HepG2 (cell line): ENCODE data around the gene EHBP1. TPM values are rescaled to one million over a fixed set of nuclear protein-coding genes. Genes with fewer than 3 reads are reported as not detected.

Source experiments
- ATAC-seq: fragments of 200-7000 bp; cut with Tn5 transposase; 3 replicates; pipeline ENCODE4 v1.9.1; 2020; ENCODE audit warnings: mild to moderate bottlenecking, moderate library complexity
- BruUV-seq: library from RNA; stranded (reverse); fragments of 400-500 nt; replicated peaks from 2 replicates; lab custom pipeline; 2021; lab: Mats Ljungman, UMichigan
- CTCF ChIA-PET: fragments of 300-600 bp; formaldehyde crosslinking; extraction: SDS; loops from one replicate; lab custom pipeline; 2021; ENCODE audit warnings: low total read pairs, inconsistent platforms, low intra/inter-chr PET ratio; lab: Yijun Ruan, JAX
- POLR2A ChIA-PET: fragments of 350-600 bp; sonication (Branson Sonifier 250); formaldehyde crosslinking; loops from one replicate; lab custom pipeline; 2020; ENCODE audit warnings: antibody characterized with exemption, inconsistent platforms; lab: Yijun Ruan, JAX
- DNase-seq: peaks from one replicate; pipeline ENCODE4 v3.0.0-alpha.2; 2015; ENCODE audit warnings: low spot score
- FAIRE-seq: peaks from 3 replicates; lab custom pipeline; 2011; peaks lifted over from hg19 to GRCh38; lab: Jason Lieb, UNC
- H2AFZ ChIP-seq: one replicate; pipeline ENCODE4 v1.6.1; 2011; ENCODE audit warnings: low read length, inconsistent platforms
- H3K27ac ChIP-seq: fragments of 300-600 bp; 3 replicates; pipeline ENCODE4 v1.8.0; 2011; ENCODE audit warnings: mixed run types, mild to moderate bottlenecking, mixed read lengths, low read length, inconsistent platforms; ENCODE audit not compliant: insufficient read depth; ENCODE audit errors: extremely low read length
- H3K27me3 ChIP-seq, 2 experiments: fragments of 200-600 bp in 1 of 2; 2 replicates in 1 of 2; 3 replicates in 1 of 2; pipeline versions ENCODE4 v1.6.0 to v1.8.0; 2011; ENCODE audit warnings: low read length in 2 of 2, mild to moderate bottlenecking in 2 of 2, moderate library complexity in 2 of 2, inconsistent platforms in 1 of 2; ENCODE audit not compliant: insufficient read depth in 2 of 2, control insufficient read depth in 1 of 2
- H3K36me3 ChIP-seq, 2 experiments: fragments of 200-600 bp in 1 of 2; replicated peaks in 1 of 2; 2 replicates in 1 of 2; 3 replicates in 1 of 2; pipeline versions ENCODE4 v1.5.1 to v1.8.0; 2011; ENCODE audit warnings: low read length in 2 of 2, inconsistent platforms in 1 of 2; ENCODE audit not compliant: insufficient read depth in 2 of 2, control insufficient read depth in 1 of 2
- H3K4me1 ChIP-seq: 2 replicates; pipeline ENCODE4 v1.5.1; 2012; ENCODE audit warnings: low read length, inconsistent platforms; ENCODE audit not compliant: insufficient read depth
- H3K4me2 ChIP-seq: 2 replicates; pipeline ENCODE4 v1.6.0; 2011; ENCODE audit warnings: low read depth, low read length, inconsistent platforms
- H3K4me3 ChIP-seq, 3 experiments: fragments of 200-600 bp in 1 of 3; sonication (generic), shearing (Covaris generic) in 1 of 3; replicated peaks in 1 of 3; 2 replicates each; pipeline ENCODE4 v1.5.1; 2011 to 2016; ENCODE audit warnings: low read length in 3 of 3, inconsistent platforms in 2 of 3, low read depth in 2 of 3, mild to moderate bottlenecking in 2 of 3, control low read depth in 1 of 3, mixed read lengths in 1 of 3; ENCODE audit not compliant: insufficient read depth in 1 of 3
- H3K79me2 ChIP-seq: one replicate; pipeline ENCODE4 v1.6.1; 2011; ENCODE audit warnings: low read length, inconsistent platforms; ENCODE audit not compliant: insufficient read depth
- H3K9ac ChIP-seq: 2 replicates; pipeline ENCODE4 v1.6.0; 2011; ENCODE audit warnings: mild to moderate bottlenecking, low read depth, low read length, inconsistent platforms; ENCODE audit not compliant: insufficient read depth
- H3K9me3 ChIP-seq: 2 replicates; pipeline ENCODE4 v1.5.1; 2012; ENCODE audit warnings: mild to moderate bottlenecking, low read length
- H4K20me1 ChIP-seq: 2 replicates; pipeline ENCODE4 v1.6.0; 2011; ENCODE audit warnings: inconsistent platforms, mild to moderate bottlenecking, low read length, moderate library complexity; ENCODE audit not compliant: insufficient read depth
- CEBPB ChIP-seq: IDR thresholded peaks from 2 replicates; pipeline ENCODE4 v1.6.1; 2011; ENCODE audit warnings: low read depth, low read length, improper control_type of control experiment, borderline replicate concordance
- CEBPG ChIP-seq: IDR thresholded peaks from 2 replicates; pipeline ENCODE4 v1.6.1; 2016
- MBD4 ChIP-seq: IDR thresholded peaks from 2 replicates; pipeline ENCODE4 v1.6.1; 2012; ENCODE audit warnings: low read length, inconsistent platforms, borderline replicate concordance
- PHF20 ChIP-seq: sonication (generic); formaldehyde crosslinking; IDR thresholded peaks from 2 replicates; pipeline ENCODE4 v1.5.0; 2020; ENCODE audit warnings: mild to moderate bottlenecking, missing genetic modification reagents
- RBM22 ChIP-seq: fragments of 200-400 bp; formaldehyde crosslinking; optimal IDR thresholded peaks from 2 replicates; pipeline ENCODE3; 2017; ENCODE audit warnings: mild to moderate bottlenecking, low read length, moderate library complexity
- SNAPC2 ChIP-seq: sonication (generic); formaldehyde crosslinking; IDR thresholded peaks from 2 replicates; pipeline ENCODE4 v1.8.1; 2022; ENCODE audit warnings: mild to moderate bottlenecking, missing genetic modification reagents
- SRF ChIP-seq: IDR thresholded peaks from 2 replicates; pipeline ENCODE4 v1.6.1; 2011; ENCODE audit warnings: mild to moderate bottlenecking, low read depth, low read length, moderate library complexity
- WGBS: methylation state at CpG from one replicate; pipeline ENCODE4 v1.1.6; 2017; ENCODE audit warnings: low lambda C conversion rate; 5-methylcytosine and 5-hydroxymethylcytosine counted together
- in situ Hi-C: cut with HindIII; loops from 2 replicates; pipeline ENCODE4 v1.10.0; 2017; ENCODE audit warnings: low pct_unique_long_range_greater_than_20kb; ENCODE audit not compliant: extremely low pct_ligation_motif_present
- intact Hi-C: fragments of 100-400 bp; cut with micrococcal nuclease; formaldehyde crosslinking; loops from one replicate; pipeline ENCODE4 v1.10.0; 2022; ENCODE audit not compliant: unreplicated experiment
- polyA plus RNA-seq, 8 experiments: library from polyadenylated mRNA; depleted of rRNA in 3 of 8; stranded (reverse) in 7 of 8; unstranded in 1 of 8; fragments of >200 nt; fragmentation: Illumina TruSeq in 4 of 8; extraction: Trizol in 4 of 8; gene quantifications; 2 replicates each; pipeline versions ENCODE4 v1.2.1 to v1.2.3, GENCODE V29; 2011 to 2016; ENCODE audit warnings: low read depth in 4 of 8, missing spikeins in 1 of 8, mixed read lengths in 1 of 8; ENCODE audit not compliant: insufficient read depth in 1 of 8
- total RNA-seq, 5 experiments: library from RNA; depleted of rRNA; stranded (reverse); fragments of >200 nt; fragmentation: Illumina TruSeq; extraction: Trizol; gene quantifications; 2 replicates each; pipeline ENCODE4 v1.2.3, GENCODE V29; 2016; ENCODE audit warnings: low read depth in 1 of 5
- TF ChIP-seq, protein P1 (sequence below): sonication (generic); formaldehyde crosslinking; IDR thresholded peaks from 2 replicates; pipeline ENCODE4 v1.9.0; 2021; ENCODE audit warnings: missing genetic modification reagents, borderline replicate concordance
- TF ChIP-seq, protein P2 (sequence below), 2 experiments: fragments of 450-650 bp in 1 of 2; sonication (generic) in 1 of 2; formaldehyde crosslinking; IDR thresholded peaks; 2 replicates each; pipeline versions ENCODE4 v1.5.0 to v1.8.0; 2020 to 2022; ENCODE audit warnings: mild to moderate bottlenecking in 1 of 2, missing genetic modification reagents in 1 of 2

Gene EHBP1
- total and polyA plus RNA-seq, 2 of the 13 experiments (the other 11 are each of a cell fraction or from before 2014, with no cell fraction given) = 93.5 to 146 TPM

DNA sequence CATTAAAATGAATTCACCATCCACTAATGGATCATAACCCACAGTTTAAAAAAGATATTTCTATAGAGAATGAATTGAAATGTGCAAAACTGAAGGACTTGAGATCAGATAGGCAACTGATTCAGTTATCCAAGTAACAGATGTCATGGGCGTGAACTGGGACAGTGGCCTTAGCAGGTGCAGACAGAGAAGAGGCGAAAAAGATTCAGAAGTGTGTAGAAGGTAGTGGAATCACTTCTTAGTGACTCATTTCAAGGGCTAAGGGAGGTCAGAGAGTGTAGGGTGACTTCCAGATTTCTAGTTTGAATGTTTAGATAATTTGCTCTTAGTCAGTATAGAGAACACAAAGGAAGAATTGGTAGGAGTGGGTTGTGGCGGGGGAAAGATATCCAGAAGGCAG, 79.7 kb downstream of the EHBP1 start:
- peaks cover 44% of the 10 kb centered on the region for H4K20me1 ChIP-seq
- no peak overlapping the region for H3K4me2 ChIP-seq
- H3K4me1 ChIP-seq = peaks cover 47% of the 10 kb centered on the region
- H3K27ac ChIP-seq = no peak overlapping the region
- BruUV-seq = no TSS peak
- in situ Hi-C loops = no loop called here
- DNase-seq (no peak), FAIRE-seq (no peak), ATAC-seq (no peak)
- POLR2A ChIA-PET = no interaction called here
- no peak overlapping the region for H3K4me3 ChIP-seq
- H3K79me2 ChIP-seq = peaks cover 88% of the 10 kb centered on the region
- peaks cover 24% of the 10 kb centered on the region for H3K9me3 ChIP-seq
- intact Hi-C loops = loop anchor here (10.0 kb wide), 1 partner anchor 520 kb away; no protein-coding TSS in a partner anchor
- CTCF ChIA-PET = no interaction called here
- peaks cover 21 to 54% of the 10 kb centered on the region in 2 experiments for H3K36me3 ChIP-seq
- H3K9ac ChIP-seq = no peak overlapping the region
- no peak overlapping the region for H2AFZ ChIP-seq
- over 99% methylated on average over 3 of the region's 3 CpGs for WGBS
- TF ChIP-seq RBM22 = peak; percentile 53
- TF ChIP-seq, protein P1, sequence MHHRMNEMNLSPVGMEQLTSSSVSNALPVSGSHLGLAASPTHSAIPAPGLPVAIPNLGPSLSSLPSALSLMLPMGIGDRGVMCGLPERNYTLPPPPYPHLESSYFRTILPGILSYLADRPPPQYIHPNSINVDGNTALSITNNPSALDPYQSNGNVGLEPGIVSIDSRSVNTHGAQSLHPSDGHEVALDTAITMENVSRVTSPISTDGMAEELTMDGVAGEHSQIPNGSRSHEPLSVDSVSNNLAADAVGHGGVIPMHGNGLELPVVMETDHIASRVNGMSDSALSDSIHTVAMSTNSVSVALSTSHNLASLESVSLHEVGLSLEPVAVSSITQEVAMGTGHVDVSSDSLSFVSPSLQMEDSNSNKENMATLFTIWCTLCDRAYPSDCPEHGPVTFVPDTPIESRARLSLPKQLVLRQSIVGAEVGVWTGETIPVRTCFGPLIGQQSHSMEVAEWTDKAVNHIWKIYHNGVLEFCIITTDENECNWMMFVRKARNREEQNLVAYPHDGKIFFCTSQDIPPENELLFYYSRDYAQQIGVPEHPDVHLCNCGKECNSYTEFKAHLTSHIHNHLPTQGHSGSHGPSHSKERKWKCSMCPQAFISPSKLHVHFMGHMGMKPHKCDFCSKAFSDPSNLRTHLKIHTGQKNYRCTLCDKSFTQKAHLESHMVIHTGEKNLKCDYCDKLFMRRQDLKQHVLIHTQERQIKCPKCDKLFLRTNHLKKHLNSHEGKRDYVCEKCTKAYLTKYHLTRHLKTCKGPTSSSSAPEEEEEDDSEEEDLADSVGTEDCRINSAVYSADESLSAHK (CRISPR knock-in tag) = no peak
- no peak for TF ChIP-seq SRF
- H3K27me3 ChIP-seq = no peaks in the 10 kb centered on the region

DNA sequence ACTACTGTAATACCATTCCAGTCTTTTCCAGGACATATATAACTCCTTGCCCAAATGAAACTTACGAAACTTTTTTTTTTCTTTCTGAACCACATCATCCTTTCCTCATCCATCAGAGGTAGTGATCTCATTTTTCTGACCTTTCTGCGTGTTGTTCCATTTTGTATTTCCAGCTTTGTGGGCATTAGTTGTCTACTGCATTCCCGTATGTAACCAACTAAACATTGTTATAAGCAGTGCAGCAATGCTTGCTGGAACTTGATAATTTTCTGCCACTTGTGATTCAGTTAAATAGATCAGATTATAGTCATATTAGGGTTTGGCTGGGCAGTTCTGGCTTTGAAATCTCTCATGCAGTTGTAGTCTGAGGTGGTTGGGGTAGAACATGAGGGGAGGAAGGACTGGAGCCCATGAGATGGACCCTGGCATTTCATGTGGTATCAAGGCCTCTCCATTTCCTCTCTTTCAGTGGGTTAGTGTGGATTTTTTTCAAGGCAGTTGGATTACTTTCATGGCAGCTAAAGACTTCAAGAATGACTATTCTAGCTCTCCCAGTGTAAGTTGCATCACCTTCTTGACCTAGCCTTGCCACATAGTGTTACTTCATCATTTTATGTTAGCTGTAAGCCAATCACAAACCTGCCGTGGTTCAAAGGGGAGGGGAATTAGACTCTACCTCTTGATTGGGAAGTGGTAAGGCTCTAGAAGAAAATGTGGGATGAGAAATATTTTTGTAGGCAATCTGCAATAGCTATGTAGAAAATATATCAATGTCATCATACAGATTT, 80.5 kb downstream of the EHBP1 start:
- TF ChIP-seq, protein P2, sequence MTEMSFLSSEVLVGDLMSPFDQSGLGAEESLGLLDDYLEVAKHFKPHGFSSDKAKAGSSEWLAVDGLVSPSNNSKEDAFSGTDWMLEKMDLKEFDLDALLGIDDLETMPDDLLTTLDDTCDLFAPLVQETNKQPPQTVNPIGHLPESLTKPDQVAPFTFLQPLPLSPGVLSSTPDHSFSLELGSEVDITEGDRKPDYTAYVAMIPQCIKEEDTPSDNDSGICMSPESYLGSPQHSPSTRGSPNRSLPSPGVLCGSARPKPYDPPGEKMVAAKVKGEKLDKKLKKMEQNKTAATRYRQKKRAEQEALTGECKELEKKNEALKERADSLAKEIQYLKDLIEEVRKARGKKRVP (CRISPR knock-in tag; IDR thresholded peaks at IDR 0.05) = peak in 1 of 2 experiments; percentile 51; a peak in 2 of 4 replicates
- peak; percentile 91 for TF ChIP-seq RBM22
- TF ChIP-seq CEBPG = 0 out of 2 replicates have a peak, but pooled peaks have one; percentile 13
- TF ChIP-seq SNAPC2 (CRISPR knock-in tag) = 0 out of 2 replicates have a peak, but pooled peaks have one; percentile 32
- TF ChIP-seq MBD4 = no peak
- no peak for TF ChIP-seq PHF20 (CRISPR knock-in tag)
- peak; percentile 63 for TF ChIP-seq CEBPB
- Histone ChIP-seq H3K4me3 (no peak overlapping the region), H2AFZ (no peak overlapping the region), H3K4me2 (no peak overlapping the region), H3K9ac (no peak overlapping the region), H3K9me3 (peaks cover 24% of the 10 kb centered on the region), H3K27ac (no peak overlapping the region), H3K79me2 (peaks cover 88% of the 10 kb centered on the region), H4K20me1 (peaks cover 41% of the 10 kb centered on the region), H3K36me3 (peaks cover 21 to 46% of the 10 kb centered on the region in 2 experiments), H3K27me3 (no peaks in the 10 kb centered on the region), H3K4me1 (peaks cover 47% of the 10 kb centered on the region)
- no peak for FAIRE-seq
- 98% methylated on average over 4 of the region's 4 CpGs for WGBS
- intact Hi-C loops (loop anchor here (10.0 kb wide), 1 partner anchor 519 kb away; no protein-coding TSS in a partner anchor), in situ Hi-C loops (no loop called here)
- ATAC-seq = no peak
- no peak for DNase-seq
- no TSS peak for BruUV-seq
- ChIA-PET POLR2A (no interaction called here), CTCF (no interaction called here)
